OCI-LY1 (cell line): ENCODE data around the gene RFX5.

Experiments
- CTCF ChIP-seq: fragments of 200-600 bp; sonication (generic), shearing (Covaris generic); IDR thresholded peaks from 2 replicates; pipeline ENCODE4 v1.5.1; 2017; ENCODE audit warnings: mild to moderate bottlenecking, antibody characterized with exemption, low read length, moderate library complexity, mixed read lengths
- EZH2 ChIP-seq: fragments of 200-600 bp; sonication (generic), shearing (Covaris generic); IDR thresholded peaks from 2 replicates; pipeline ENCODE4 v1.8.0; 2017; ENCODE audit warnings: borderline replicate concordance, mixed run types, mild to moderate bottlenecking, antibody characterized with exemption, low read length, moderate library complexity, mixed read lengths

GRCh38 chr1:151336556-151336955, 10.5 kb downstream of the RFX5 start:
- TF ChIP-seq CTCF, result no peak
- TF ChIP-seq EZH2, result no peak
